SK-N-SH (cell line): ENCODE data around the gene SOBP. TPM values are rescaled to one million over a fixed set of nuclear protein-coding genes. Genes with fewer than 3 reads are reported as not detected.

ENCODE experiments used
- CTCF ChIA-PET: fragments of 300-600, 350-600 bp; formaldehyde crosslinking; extraction: SDS; loops from one replicate; lab custom pipeline; 2021; lab: Yijun Ruan, JAX
- POLR2A ChIA-PET: fragments of 350-600 bp; sonication (Branson Sonifier 250); formaldehyde crosslinking; extraction: SDS; loops from one replicate; lab custom pipeline; 2020; ENCODE audit warnings: antibody characterized with exemption, inconsistent platforms; lab: Yijun Ruan, JAX
- DNase-seq: peaks from one replicate; pipeline ENCODE4 v3.0.0; 2012
- H2AFZ ChIP-seq: fragments of 200-600 bp; sonication (generic); 2 replicates; pipeline ENCODE4 v1.8.1; 2016; ENCODE audit warnings: antibody characterized with exemption, mild to moderate bottlenecking, low read depth
- H3F3A ChIP-seq: fragments of 200-600 bp; sonication (generic); replicated peaks from 2 replicates; pipeline ENCODE3; 2016; ENCODE audit warnings: antibody characterized with exemption, mild to moderate bottlenecking; ENCODE audit not compliant: insufficient read depth
- H3K27ac ChIP-seq, 2 experiments: fragments of 200-500 bp in 1 of 2; fragments of 200-600 bp in 1 of 2; sonication (Bioruptor generic) in 1 of 2; sonication (generic), shearing (Covaris generic) in 1 of 2; 2 replicates each; pipeline versions ENCODE4 v1.5.1 to v1.6.1; 2014 to 2016; ENCODE audit warnings: low read depth in 2 of 2, inconsistent platforms in 1 of 2, low read length in 1 of 2, mild to moderate bottlenecking in 1 of 2, mixed read lengths in 1 of 2
- H3K27me3 ChIP-seq: fragments of 200-600 bp; sonication (generic), shearing (Covaris generic); 2 replicates; pipeline ENCODE4 v1.6.1; 2016; ENCODE audit warnings: mixed run types; ENCODE audit not compliant: insufficient read depth
- H3K36me3 ChIP-seq, 2 experiments: fragments of 200-500 bp in 1 of 2; fragments of 200-600 bp in 1 of 2; sonication (Bioruptor generic) in 1 of 2; sonication (generic) in 1 of 2; replicated peaks in 1 of 2; 2 replicates each; pipeline versions ENCODE3 to v1.5.1; 2014 to 2016; ENCODE audit warnings: low read length in 1 of 2, mild to moderate bottlenecking in 1 of 2; ENCODE audit not compliant: insufficient read depth in 2 of 2, control insufficient read depth in 1 of 2
- H3K4me1 ChIP-seq, 2 experiments: fragments of 200-500 bp in 1 of 2; fragments of 200-600 bp in 1 of 2; sonication (Bioruptor generic) in 1 of 2; sonication (generic), shearing (Covaris generic) in 1 of 2; 2 replicates each; pipeline versions ENCODE4 v1.5.1 to v1.6.1; 2014 to 2016; ENCODE audit warnings: low read depth in 1 of 2, low read length in 1 of 2, mixed run types in 1 of 2; ENCODE audit not compliant: insufficient read depth in 2 of 2, control insufficient read depth in 1 of 2
- H3K4me2 ChIP-seq: fragments of 200-600 bp; sonication (generic), shearing (Covaris generic); 2 replicates; pipeline ENCODE4 v1.6.1; 2017; ENCODE audit warnings: mixed run types
- H3K4me3 ChIP-seq, 2 experiments: fragments of 200-500 bp in 1 of 2; fragments of 200-600 bp in 1 of 2; sonication (Bioruptor generic) in 1 of 2; sonication (generic), shearing (Covaris generic) in 1 of 2; 2 replicates each; pipeline versions ENCODE4 v1.5.1 to v1.8.1; 2014 to 2016; ENCODE audit warnings: low read depth in 2 of 2, inconsistent platforms in 1 of 2, low read length in 1 of 2, mild to moderate bottlenecking in 1 of 2, mixed read lengths in 1 of 2, moderate library complexity in 1 of 2
- H3K79me2 ChIP-seq: fragments of 200-600 bp; sonication (generic); 2 replicates; pipeline ENCODE4 v1.8.1; 2017; ENCODE audit warnings: mild to moderate bottlenecking; ENCODE audit not compliant: insufficient read depth
- H3K9ac ChIP-seq: fragments of 200-600 bp; sonication (generic); 2 replicates; pipeline ENCODE4 v1.6.1; 2017; ENCODE audit warnings: mixed run types
- H3K9me2 ChIP-seq: fragments of 200-600 bp; sonication (generic); 2 replicates; pipeline ENCODE4 v1.6.1; 2017; ENCODE audit warnings: mixed run types
- H3K9me3 ChIP-seq: fragments of 200-600 bp; sonication (generic); 2 replicates; pipeline ENCODE4 v1.6.1; 2017; ENCODE audit warnings: mixed run types, mild to moderate bottlenecking, moderate library complexity
- H4K20me1 ChIP-seq: fragments of 200-600 bp; sonication (generic); 2 replicates; pipeline ENCODE4 v1.6.1; 2017; ENCODE audit warnings: mild to moderate bottlenecking, mixed run types; ENCODE audit not compliant: insufficient read depth
- EP300 ChIP-seq, 2 experiments: IDR thresholded peaks; 2 replicates each; pipeline versions ENCODE4 v1.4.0 to v1.6.1; 2012; ENCODE audit warnings: borderline replicate concordance in 1 of 2, low read depth in 1 of 2, low read length in 1 of 2
- EZH2phosphoT487 ChIP-seq: fragments of 200-600 bp; sonication (generic); IDR thresholded peaks from 2 replicates; pipeline ENCODE4 v1.6.1; 2017; ENCODE audit warnings: low read depth, mixed run types, mild to moderate bottlenecking, antibody characterized with exemption, moderate library complexity, borderline replicate concordance
- FOXJ3 ChIP-seq: sonication (generic); formaldehyde crosslinking; IDR thresholded peaks from 2 replicates; pipeline ENCODE4 v1.5.1; 2020; ENCODE audit warnings: mild to moderate bottlenecking, missing genetic modification reagents
- FOXM1 ChIP-seq: IDR thresholded peaks from 2 replicates; pipeline ENCODE4 v1.4.0; 2012; ENCODE audit warnings: low read depth, mild to moderate bottlenecking
- GABPA ChIP-seq: IDR thresholded peaks from 2 replicates; pipeline ENCODE4 v1.4.0; 2012; ENCODE audit warnings: low read depth, mild to moderate bottlenecking
- GATA2 ChIP-seq: sonication (generic); formaldehyde crosslinking; IDR thresholded peaks from 2 replicates; pipeline ENCODE4 v1.5.0; 2020; ENCODE audit warnings: mild to moderate bottlenecking, missing genetic modification reagents
- JUND ChIP-seq: IDR thresholded peaks from 2 replicates; pipeline ENCODE4 v1.4.0; 2012
- MXI1 ChIP-seq: IDR thresholded peaks from 2 replicates; pipeline ENCODE4 v1.6.1; 2012; ENCODE audit warnings: mild to moderate bottlenecking, low read depth, low read length, improper control_type of control experiment
- NFIC ChIP-seq: IDR thresholded peaks from 2 replicates; pipeline ENCODE4 v1.4.0; 2012; ENCODE audit warnings: borderline replicate concordance
- RAD21 ChIP-seq: IDR thresholded peaks from 2 replicates; pipeline ENCODE4 v1.6.1; 2012; ENCODE audit warnings: mild to moderate bottlenecking, low read length
- SMC3 ChIP-seq: IDR thresholded peaks from 2 replicates; pipeline ENCODE4 v1.6.1; 2012; ENCODE audit warnings: low read depth, low read length, improper control_type of control experiment
- TCF12 ChIP-seq: IDR thresholded peaks from 2 replicates; pipeline ENCODE4 v1.4.0; 2012
- TEAD4 ChIP-seq: IDR thresholded peaks from 2 replicates; pipeline ENCODE4 v1.4.0; 2012; ENCODE audit warnings: mild to moderate bottlenecking, borderline replicate concordance; ENCODE audit not compliant: insufficient read depth
- WGBS: methylation state at CpG from one replicate; pipeline ENCODE4 v1.1.6; 2017; ENCODE audit warnings: low lambda C conversion rate; 5-methylcytosine and 5-hydroxymethylcytosine counted together
- polyA plus RNA-seq, 3 experiments: library from polyadenylated mRNA; depleted of rRNA; stranded (reverse); fragments of >200 nt; gene quantifications; 2 replicates each; pipeline ENCODE4 v1.2.3, GENCODE V29; 2012
- TF ChIP-seq, protein P1 (sequence below): IDR thresholded peaks from 2 replicates; pipeline ENCODE4 v1.4.0; 2012; ENCODE audit warnings: low read depth, borderline replicate concordance
- TF ChIP-seq, protein P2 (sequence below): IDR thresholded peaks from 2 replicates; pipeline ENCODE4; 2012
- TF ChIP-seq, protein P3 (sequence below): IDR thresholded peaks from 2 replicates; pipeline ENCODE4 v1.6.1; 2012; ENCODE audit warnings: mild to moderate bottlenecking, low read depth, low read length, moderate library complexity
- TF ChIP-seq, protein P4 (sequence below): fragments of 200-600 bp; sonication (generic); IDR thresholded peaks from 2 replicates; pipeline ENCODE4 v1.6.1; 2017; ENCODE audit warnings: antibody characterized with exemption, mild to moderate bottlenecking, moderate library complexity

SOBP gene
- polyA plus RNA-seq, 1 of the 3 experiments (the other 2 are of a cell fraction) = 0.61 TPM

DNA sequence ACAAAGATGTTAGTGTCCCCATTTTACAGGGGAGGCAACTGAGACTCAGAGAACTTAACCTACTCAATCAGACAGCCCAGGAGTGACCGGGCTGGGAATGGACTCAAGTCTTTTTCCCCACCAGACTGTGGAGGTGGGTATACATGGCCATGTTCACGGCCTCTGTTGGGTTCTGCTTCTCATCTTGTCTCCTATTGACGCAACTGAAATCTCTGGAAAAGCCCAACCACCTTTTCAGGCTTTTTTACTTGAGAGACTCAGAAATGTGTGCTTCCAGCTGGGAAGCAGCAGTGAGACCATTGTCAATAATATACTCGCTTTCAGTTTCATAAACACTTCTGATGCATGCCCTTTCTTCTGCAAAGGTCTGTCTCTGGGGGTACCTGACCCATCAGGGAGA is 70.7 kb downstream of the SOBP start:
- Histone ChIP-seq H2AFZ (no peak overlapping the region), H4K20me1 (no peaks in the 10 kb centered on the region)
- TF ChIP-seq, protein P1, sequence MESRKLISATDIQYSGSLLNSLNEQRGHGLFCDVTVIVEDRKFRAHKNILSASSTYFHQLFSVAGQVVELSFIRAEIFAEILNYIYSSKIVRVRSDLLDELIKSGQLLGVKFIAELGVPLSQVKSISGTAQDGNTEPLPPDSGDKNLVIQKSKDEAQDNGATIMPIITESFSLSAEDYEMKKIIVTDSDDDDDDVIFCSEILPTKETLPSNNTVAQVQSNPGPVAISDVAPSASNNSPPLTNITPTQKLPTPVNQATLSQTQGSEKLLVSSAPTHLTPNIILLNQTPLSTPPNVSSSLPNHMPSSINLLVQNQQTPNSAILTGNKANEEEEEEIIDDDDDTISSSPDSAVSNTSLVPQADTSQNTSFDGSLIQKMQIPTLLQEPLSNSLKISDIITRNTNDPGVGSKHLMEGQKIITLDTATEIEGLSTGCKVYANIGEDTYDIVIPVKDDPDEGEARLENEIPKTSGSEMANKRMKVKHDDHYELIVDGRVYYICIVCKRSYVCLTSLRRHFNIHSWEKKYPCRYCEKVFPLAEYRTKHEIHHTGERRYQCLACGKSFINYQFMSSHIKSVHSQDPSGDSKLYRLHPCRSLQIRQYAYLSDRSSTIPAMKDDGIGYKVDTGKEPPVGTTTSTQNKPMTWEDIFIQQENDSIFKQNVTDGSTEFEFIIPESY = no peak
- TF ChIP-seq FOXJ3 (no peak), NFIC (no peak), GATA2 (no peak), RAD21 (no peak), JUND (no peak), EP300 (IDR thresholded peaks at IDR 0.05; ENCODE audit: borderline replicate concordance in 1 of 2, low read depth in 1 of 2, low read length in 1 of 2) (no peak), EZH2phosphoT487 (no peak)
- TF ChIP-seq, protein P2, sequence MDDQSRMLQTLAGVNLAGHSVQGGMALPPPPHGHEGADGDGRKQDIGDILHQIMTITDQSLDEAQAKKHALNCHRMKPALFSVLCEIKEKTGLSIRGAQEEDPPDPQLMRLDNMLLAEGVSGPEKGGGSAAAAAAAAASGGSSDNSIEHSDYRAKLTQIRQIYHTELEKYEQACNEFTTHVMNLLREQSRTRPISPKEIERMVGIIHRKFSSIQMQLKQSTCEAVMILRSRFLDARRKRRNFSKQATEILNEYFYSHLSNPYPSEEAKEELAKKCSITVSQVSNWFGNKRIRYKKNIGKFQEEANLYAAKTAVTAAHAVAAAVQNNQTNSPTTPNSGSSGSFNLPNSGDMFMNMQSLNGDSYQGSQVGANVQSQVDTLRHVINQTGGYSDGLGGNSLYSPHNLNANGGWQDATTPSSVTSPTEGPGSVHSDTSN = no peak
- TF ChIP-seq, all 33 proteins: peak for 0
- Histone ChIP-seq H3F3A (no peaks in the 10 kb centered on the region), H3K9ac (no peak overlapping the region), H3K9me3 (no peaks in the 10 kb centered on the region), H3K27me3 (no peaks in the 10 kb centered on the region), H3K4me1 (peaks cover 0 to 40% of the 10 kb centered on the region in 2 experiments; a peak in 2 of 4 replicates), H3K4me3 (no peak overlapping the region), H3K4me2 (no peak overlapping the region), H3K27ac (no peak overlapping the region; a peak in 1 of 4 replicates), H3K9me2 (no peaks in the 10 kb centered on the region), H3K36me3 (no peaks in the 10 kb centered on the region), H3K79me2 (no peaks in the 10 kb centered on the region)
- CTCF ChIA-PET = no interaction called here
- DNase-seq = no peak
- POLR2A ChIA-PET = no interaction called here
- 87% methylated on average over 4 of the region's 4 CpGs for WGBS

DNA sequence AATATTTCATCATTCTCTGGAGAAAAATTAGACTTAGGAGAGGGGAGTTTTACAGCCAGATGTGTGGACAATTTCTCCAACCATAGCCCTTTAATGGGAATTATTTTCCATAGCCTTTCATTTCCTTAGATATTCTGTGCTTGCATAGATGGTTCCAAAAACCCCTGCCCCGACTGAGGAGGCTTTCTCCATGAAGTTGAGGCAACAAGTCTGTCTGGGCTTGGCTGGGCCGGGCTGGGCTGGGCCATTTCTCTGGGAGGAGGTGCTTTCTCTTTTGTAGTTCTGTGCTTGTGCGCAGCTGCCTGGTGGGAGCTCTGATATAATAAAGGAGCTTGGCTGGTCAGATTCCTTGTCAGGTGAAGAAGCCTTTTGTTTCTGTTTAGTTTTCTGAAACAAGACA is 71.4 kb downstream of the SOBP start:
- ChIA-PET CTCF (no interaction called here), POLR2A (no interaction called here)
- DNase-seq = no peak
- no peak overlapping the region for H3K4me2 ChIP-seq
- H3K36me3 ChIP-seq = no peaks in the 10 kb centered on the region
- H3K4me3 ChIP-seq = no peak overlapping the region
- no peak overlapping the region for H2AFZ ChIP-seq
- H3K27me3 ChIP-seq = no peaks in the 10 kb centered on the region
- WGBS = 63% methylated on average over 3 of the region's 3 CpGs
- peaks cover 0 to 35% of the 10 kb centered on the region in 2 experiments; a peak in 2 of 4 replicates for H3K4me1 ChIP-seq
- H3F3A ChIP-seq = no peaks in the 10 kb centered on the region
- H3K9me3 ChIP-seq = no peaks in the 10 kb centered on the region
- H3K27ac ChIP-seq = no peak overlapping the region; a peak in 1 of 4 replicates
- H3K79me2 ChIP-seq = no peaks in the 10 kb centered on the region
- no peak overlapping the region for H3K9ac ChIP-seq
- H3K9me2 ChIP-seq = no peaks in the 10 kb centered on the region
- H4K20me1 ChIP-seq = no peaks in the 10 kb centered on the region
- TF ChIP-seq TEAD4 = no peak
- TF ChIP-seq, protein P3, sequence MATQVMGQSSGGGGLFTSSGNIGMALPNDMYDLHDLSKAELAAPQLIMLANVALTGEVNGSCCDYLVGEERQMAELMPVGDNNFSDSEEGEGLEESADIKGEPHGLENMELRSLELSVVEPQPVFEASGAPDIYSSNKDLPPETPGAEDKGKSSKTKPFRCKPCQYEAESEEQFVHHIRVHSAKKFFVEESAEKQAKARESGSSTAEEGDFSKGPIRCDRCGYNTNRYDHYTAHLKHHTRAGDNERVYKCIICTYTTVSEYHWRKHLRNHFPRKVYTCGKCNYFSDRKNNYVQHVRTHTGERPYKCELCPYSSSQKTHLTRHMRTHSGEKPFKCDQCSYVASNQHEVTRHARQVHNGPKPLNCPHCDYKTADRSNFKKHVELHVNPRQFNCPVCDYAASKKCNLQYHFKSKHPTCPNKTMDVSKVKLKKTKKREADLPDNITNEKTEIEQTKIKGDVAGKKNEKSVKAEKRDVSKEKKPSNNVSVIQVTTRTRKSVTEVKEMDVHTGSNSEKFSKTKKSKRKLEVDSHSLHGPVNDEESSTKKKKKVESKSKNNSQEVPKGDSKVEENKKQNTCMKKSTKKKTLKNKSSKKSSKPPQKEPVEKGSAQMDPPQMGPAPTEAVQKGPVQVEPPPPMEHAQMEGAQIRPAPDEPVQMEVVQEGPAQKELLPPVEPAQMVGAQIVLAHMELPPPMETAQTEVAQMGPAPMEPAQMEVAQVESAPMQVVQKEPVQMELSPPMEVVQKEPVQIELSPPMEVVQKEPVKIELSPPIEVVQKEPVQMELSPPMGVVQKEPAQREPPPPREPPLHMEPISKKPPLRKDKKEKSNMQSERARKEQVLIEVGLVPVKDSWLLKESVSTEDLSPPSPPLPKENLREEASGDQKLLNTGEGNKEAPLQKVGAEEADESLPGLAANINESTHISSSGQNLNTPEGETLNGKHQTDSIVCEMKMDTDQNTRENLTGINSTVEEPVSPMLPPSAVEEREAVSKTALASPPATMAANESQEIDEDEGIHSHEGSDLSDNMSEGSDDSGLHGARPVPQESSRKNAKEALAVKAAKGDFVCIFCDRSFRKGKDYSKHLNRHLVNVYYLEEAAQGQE = no peak
- TF ChIP-seq FOXM1 = no peak
- TF ChIP-seq EP300 (IDR thresholded peaks at IDR 0.05; ENCODE audit: borderline replicate concordance in 1 of 2, low read depth in 1 of 2, low read length in 1 of 2) = no peak
- TF ChIP-seq JUND = no peak
- TF ChIP-seq GABPA = no peak
- TF ChIP-seq, protein P1 = no peak
- no peak for TF ChIP-seq SMC3
- TF ChIP-seq, protein P4, sequence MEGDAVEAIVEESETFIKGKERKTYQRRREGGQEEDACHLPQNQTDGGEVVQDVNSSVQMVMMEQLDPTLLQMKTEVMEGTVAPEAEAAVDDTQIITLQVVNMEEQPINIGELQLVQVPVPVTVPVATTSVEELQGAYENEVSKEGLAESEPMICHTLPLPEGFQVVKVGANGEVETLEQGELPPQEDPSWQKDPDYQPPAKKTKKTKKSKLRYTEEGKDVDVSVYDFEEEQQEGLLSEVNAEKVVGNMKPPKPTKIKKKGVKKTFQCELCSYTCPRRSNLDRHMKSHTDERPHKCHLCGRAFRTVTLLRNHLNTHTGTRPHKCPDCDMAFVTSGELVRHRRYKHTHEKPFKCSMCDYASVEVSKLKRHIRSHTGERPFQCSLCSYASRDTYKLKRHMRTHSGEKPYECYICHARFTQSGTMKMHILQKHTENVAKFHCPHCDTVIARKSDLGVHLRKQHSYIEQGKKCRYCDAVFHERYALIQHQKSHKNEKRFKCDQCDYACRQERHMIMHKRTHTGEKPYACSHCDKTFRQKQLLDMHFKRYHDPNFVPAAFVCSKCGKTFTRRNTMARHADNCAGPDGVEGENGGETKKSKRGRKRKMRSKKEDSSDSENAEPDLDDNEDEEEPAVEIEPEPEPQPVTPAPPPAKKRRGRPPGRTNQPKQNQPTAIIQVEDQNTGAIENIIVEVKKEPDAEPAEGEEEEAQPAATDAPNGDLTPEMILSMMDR = no peak
- no peak for TF ChIP-seq TCF12
- no peak for TF ChIP-seq FOXJ3
- no peak for TF ChIP-seq MXI1
- TF ChIP-seq RAD21 = no peak
